ENCODE data around the gene HTT-AS. TPM values are rescaled to one million over a fixed set of nuclear protein-coding genes. Genes with fewer than 3 reads are reported as not detected.
"Not testable (repeated sequence)": the region's sequence is repeated elsewhere in the genome, so short reads cannot be mapped to it uniquely, and the experiment has no call there.

HTT-AS gene
- total RNA-seq (2014; rRNA removed): not detected in 2 replicates
- not detected for polyA plus RNA-seq (2012)

DNA sequence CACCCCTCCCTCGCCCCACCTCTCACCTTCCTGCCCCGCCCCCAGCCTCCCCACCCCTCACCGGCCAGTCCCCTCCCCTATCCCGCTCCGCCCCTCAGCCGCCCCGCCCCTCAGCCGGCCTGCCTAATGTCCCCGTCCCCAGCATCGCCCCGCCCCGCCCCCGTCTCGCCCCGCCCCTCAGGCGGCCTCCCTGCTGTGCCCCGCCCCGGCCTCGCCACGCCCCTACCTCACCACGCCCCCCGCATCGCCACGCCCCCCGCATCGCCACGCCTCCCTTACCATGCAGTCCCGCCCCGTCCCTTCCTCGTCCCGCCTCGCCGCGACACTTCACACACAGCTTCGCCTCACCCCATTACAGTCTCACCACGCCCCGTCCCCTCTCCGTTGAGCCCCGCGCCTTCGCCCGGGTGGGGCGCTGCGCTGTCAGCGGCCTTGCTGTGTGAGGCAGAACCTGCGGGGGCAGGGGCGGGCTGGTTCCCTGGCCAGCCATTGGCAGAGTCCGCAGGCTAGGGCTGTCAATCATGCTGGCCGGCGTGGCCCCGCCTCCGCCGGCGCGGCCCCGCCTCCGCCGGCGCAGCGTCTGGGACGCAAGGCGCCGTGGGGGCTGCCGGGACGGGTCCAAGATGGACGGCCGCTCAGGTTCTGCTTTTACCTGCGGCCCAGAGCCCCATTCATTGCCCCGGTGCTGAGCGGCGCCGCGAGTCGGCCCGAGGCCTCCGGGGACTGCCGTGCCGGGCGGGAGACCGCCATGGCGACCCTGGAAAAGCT is at the start of gene HTT-AS, which contains the start of gene HTT:
TSS of gene HTT-AS (minus strand) at position 461 of the 768 bp plus-strand sequence.
TSS of gene HTT (plus strand) at position 604 of the 768 bp plus-strand sequence. CDS start at position 749, 145 bp downstream.
- peak; percentile 89 for DNase-seq (ENCODE audit: low read depth)

GRCh38 chr4:3123181-3123671 is 48.9 kb upstream of the HTT-AS start:
- DNase-seq (ENCODE audit: low read depth): peak; percentile 70

DNA sequence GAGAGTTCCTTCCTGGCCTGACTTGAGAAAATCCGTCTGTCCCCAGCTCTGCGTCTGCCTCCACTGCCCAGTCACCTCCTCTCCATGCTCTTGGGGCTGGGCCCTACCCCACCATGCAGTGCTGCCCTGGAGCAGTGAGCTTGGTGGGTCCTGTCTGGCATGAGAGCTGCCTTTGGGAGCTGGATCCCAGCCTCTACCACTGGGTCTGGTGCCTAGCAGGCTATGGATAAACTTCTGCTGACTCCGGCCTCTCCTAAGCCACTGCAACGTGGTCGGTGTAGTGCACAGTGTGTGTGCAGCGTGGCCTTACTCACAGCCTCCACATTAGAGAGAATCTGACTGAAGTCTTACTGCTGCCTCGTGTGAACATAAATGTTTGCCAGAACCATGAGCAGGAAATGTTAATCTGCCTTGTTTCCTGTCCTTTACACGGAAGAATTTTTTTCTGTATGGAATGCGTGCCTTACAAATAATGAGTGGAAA is 47.8 kb upstream of the HTT-AS start:
- DNase-seq (ENCODE audit: low read depth): no peak

- no peak for DNase-seq (ENCODE audit: low read depth)
Observed at GRCh38 chr4:3121596-3121995, 47.3 kb upstream of the HTT-AS start.

DNA sequence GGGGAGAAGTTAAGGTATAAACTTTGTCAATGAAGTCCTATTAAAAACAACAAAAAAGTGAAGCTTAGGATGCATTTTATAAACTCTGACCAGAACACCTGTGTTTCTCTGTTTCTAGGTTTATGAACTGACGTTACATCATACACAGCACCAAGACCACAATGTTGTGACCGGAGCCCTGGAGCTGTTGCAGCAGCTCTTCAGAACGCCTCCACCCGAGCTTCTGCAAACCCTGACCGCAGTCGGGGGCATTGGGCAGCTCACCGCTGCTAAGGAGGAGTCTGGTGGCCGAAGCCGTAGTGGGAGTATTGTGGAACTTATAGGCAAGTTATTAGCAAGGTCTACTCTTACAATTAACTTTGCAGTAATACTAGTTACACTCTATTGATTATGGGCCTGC is 46.8 kb upstream of the HTT-AS start:
- no peak for DNase-seq (ENCODE audit: low read depth)

GRCh38 chr4:3119464-3119863 is 45.1 kb upstream of the HTT-AS start:
- DNase-seq (ENCODE audit: low read depth): no peak

DNA sequence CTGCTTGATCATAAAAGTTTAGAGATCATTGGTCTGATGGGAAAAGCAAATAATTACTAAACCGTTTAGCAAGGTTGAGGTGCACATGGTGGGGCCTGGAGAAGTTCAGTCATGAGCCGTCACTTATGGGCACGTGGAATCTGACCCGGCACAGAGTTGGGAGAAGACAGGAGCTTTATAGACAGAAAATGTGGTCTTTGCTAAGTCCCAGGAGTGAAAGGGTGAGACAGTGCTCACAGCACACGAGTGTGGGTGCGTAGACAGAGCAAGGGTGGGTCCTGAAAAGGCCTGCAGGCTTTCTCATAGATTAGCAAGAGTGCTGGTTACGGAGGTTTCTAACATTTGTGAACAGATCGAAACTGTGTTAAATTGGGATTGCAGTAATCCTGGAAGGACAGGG is 44.0 kb upstream of the HTT-AS start:
- DNase-seq (ENCODE audit: low read depth): no peak

DNA sequence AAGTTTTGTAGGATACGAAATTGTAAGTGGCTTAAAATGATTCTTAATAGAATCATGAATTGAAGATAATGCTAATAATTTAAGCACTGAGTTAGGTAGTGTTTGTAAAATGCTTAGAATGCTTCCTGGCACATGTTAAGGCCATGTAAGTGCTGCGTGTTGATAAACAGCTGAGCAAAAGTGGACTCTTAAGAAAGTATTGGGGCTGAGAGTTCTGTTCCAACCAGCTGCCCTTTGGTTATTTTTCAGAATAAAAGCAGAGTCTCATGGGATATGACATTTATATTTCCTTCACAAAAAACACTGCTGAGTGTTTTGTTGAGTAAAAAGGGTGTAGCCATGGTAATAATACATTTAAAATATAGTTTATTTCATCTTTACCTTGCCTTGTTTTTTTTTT is 42.6 kb upstream of the HTT-AS start:
- no peak for DNase-seq (ENCODE audit: low read depth)

- DNase-seq (ENCODE audit: low read depth): no peak
Observed at GRCh38 chr4:3115637-3116270, 41.4 kb upstream of the HTT-AS start.

GRCh38 chr4:3114377-3114776 is 40.0 kb upstream of the HTT-AS start:
- DNase-seq (ENCODE audit: low read depth): no peak

GRCh38 chr4:3112609-3113469 is 38.5 kb upstream of the HTT-AS start:
- peak; percentile 24 for DNase-seq (ENCODE audit: low read depth)

DNA sequence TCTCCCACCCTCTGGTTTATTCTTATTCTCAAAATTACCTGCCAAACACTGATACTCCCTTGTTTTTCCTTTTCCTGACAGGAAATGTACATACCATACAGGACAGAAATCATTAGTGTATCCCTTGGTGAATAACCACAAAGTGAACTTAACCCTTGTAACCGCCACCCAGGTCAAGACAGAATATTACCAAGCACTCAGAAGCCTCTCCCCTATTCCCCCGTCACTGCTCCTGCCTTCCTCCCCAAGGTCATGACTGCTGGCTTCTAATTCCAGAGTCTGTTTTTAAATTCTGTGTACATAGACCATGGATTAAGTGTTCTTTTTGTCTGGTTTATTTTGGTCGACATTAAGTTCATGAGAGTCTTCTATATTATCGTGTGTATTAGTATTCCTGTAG is 37.9 kb upstream of the HTT-AS start:
- DNase-seq (ENCODE audit: low read depth): peak; percentile 42

DNA sequence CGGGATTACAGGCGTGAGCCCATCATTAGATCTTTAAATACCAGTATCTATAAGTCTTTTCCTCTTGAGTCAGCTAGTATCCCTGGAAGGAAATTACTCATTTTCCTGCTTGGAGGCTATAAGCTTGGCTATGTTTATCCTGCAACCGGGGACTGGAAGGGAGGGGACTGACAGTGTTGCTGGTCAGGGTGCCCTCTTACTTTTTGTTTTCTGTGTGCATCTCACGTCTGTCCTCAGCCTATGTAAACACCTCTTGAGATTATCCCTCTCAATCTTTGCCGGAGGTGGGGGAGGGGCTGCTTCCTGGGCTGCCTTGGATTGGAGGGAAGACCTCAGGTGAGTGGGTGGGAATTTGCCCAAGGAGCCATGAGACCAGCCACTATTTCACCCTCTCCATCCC is 37.1 kb upstream of the HTT-AS start:
- DNase-seq (ENCODE audit: low read depth): peak; percentile 40

DNA sequence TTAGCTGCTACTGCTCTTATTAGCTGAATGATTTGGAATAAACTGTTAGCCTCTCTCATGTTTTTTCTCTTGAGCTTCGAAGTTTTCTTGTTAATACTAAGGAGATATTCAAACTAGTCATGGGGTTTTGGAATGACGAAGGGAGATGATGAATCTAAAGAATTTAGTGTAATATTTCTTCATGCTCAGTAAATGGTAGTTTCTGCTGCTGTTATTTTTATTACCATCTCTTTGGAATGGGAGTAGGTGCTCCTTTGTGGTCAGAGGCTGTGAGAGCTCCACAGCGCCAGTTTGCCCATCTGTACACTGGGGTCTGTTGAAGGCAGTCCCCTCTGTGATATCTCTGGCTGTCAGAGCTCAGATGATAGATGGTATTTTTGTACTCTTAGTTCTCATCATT is 33.9 kb upstream of the HTT-AS start:
- no peak for DNase-seq (ENCODE audit: low read depth)

DNA sequence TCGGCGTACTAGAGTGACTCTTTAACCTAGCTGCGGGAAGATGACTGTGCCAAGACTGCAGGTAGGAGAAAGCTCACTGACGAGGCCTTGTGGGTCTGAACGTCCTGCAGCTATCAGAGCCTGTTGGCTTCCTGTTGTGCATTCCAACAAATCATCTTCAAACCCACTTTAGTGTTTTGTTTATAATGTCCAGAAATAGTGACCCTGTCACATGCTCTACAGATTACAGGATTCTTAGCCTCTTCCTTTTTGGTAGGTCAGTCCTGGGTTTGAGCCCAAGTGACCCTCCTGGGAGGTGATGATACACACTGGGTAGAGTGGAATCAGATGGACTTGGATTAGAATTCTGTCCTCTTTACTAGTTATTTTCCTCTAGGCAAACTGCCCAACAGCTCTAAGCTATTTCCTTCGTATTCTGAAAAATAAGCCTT is 33.4 kb upstream of the HTT-AS start:
- no peak for DNase-seq (ENCODE audit: low read depth)

- DNase-seq (ENCODE audit: low read depth): no peak
Observed at GRCh38 chr4:3107271-3107670, 32.9 kb upstream of the HTT-AS start.

DNA sequence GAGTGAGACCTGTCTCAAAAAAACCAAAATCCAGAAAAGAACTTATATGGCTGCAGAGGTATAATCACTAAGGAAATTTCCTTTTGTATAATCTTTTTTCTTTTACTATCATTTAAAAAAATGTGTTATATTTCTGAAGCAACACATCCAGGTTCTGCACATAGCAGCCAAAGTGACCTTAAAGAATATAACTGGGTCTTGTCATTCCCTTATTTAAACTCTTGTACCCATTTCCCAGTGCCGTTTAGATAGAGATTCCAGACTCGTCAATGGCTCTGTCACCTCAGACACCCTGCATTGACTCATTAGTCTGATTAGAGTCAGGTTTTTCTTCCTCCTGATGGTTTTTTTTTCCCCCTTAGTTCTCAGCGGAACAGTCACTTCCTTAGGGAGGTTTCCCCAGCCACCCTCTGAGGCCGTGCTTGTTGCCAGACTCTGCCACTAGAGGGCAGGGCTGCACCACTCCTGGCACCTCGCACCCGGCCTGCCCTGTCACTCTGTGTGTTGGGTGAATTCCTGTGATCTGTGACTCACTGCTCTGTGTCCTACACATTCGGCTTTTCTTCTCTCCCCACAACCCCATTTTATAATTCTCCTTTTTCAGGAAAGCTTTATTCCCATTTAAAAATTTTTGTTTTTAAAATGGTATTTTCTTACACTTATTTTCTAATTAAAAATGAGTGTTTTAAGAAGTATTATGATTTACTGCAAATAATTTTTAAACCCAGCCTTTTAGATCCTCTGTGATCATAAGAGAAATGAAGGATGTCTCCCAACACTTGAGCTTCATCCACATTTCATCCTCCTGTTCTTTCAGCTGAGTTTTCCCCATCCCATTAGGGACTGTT is 32.2 kb upstream of the HTT-AS start:
- DNase-seq (ENCODE audit: low read depth): peak; percentile 87

DNA sequence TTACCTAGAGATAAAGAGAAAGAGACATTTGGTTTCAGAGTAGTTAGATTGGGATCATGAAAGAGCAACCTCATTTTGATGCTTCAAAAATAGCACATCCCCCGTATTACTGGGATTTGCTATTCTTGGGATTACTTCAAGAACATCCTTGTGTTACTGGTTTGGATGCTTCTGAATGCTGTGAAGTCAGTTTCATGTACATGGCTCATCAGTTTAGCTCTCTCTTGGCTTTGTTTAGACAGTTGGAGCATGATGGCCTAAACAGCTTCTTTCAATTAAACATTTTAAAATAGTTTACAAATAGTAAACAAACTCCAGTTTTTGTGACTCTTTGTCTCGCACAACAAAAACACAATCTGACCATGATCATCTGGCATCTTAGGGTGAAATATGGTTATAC is 24.0 kb upstream of the HTT-AS start:
- DNase-seq (ENCODE audit: low read depth): no peak

- no peak for DNase-seq (ENCODE audit: low read depth)
Observed at GRCh38 chr4:3096202-3096601, 21.9 kb upstream of the HTT-AS start.

GRCh38 chr4:3094701-3095100 is 20.4 kb upstream of the HTT-AS start:
- DNase-seq (ENCODE audit: low read depth): not testable (repeated sequence)

DNA sequence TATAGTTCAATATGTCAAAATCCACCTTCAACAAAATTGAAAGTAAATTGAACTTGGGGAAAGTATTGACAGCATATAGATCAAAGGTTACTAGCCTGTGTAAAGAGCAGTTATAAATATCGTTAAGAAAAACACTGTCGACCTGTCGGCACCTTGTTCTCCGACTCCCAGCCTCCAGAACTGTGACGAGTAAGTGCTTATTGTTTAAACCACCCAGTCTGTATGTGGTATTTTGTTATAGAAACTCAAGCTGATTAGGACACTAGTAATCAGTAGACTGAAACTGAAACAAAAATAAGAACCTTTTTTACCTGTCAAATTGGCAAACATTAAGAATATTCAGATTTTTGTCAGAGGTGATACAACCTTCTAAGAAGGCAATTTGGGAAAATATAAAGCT is 17.1 kb upstream of the HTT-AS start:
- DNase-seq (ENCODE audit: low read depth): no peak
